SJCRH30 (cell line): ENCODE results near the gene SPTLC2. TPM values are rescaled to one million over a fixed set of nuclear protein-coding genes. Genes with fewer than 3 reads are reported as not detected.
"Not testable (repeated sequence)": the region's sequence is repeated elsewhere in the genome, so short reads cannot be mapped to it uniquely, and the experiment has no call there.

ENCODE experiments used
- DNase-seq, 2 experiments: peaks; one replicate each; pipeline ENCODE4 v3.0.0-alpha.2; 2015 to 2020
- H3K27ac ChIP-seq: fragments of 250-450 bp; sonication (Bioruptor Pico); 2 replicates; pipeline ENCODE4 v1.5.1; 2020; ENCODE audit warnings: mild to moderate bottlenecking, moderate library complexity
- H3K27me3 ChIP-seq: fragments of 250-450 bp; sonication (Bioruptor Pico); 2 replicates; pipeline ENCODE4 v1.5.1; 2020; ENCODE audit warnings: mild to moderate bottlenecking, moderate library complexity
- H3K36me3 ChIP-seq: fragments of 250-450 bp; sonication (Bioruptor Pico); 2 replicates; pipeline ENCODE4 v1.5.1; 2020; ENCODE audit warnings: mild to moderate bottlenecking, moderate library complexity
- H3K4me1 ChIP-seq: fragments of 250-450 bp; sonication (Bioruptor Pico); 2 replicates; pipeline ENCODE4 v1.5.1; 2020; ENCODE audit warnings: mild to moderate bottlenecking, moderate library complexity
- H3K4me3 ChIP-seq: fragments of 250-450 bp; sonication (Bioruptor Pico); 2 replicates; pipeline ENCODE4 v1.5.1; 2020; ENCODE audit warnings: mild to moderate bottlenecking, moderate library complexity
- H3K9me3 ChIP-seq: fragments of 250-450 bp; sonication (Bioruptor Pico); replicated peaks from 2 replicates; pipeline ENCODE4 v1.5.1; 2020; ENCODE audit warnings: mild to moderate bottlenecking, moderate library complexity
- total RNA-seq: library from RNA; depleted of rRNA; stranded (reverse); fragments of >200 nt; shearing (Covaris generic); gene quantifications from 2 replicates; pipeline ENCODE4 v1.2.3, GENCODE V29; 2014

SPTLC2 gene
- total RNA-seq, 1 experiment from 2014 or later: 15.1 TPM

DNA sequence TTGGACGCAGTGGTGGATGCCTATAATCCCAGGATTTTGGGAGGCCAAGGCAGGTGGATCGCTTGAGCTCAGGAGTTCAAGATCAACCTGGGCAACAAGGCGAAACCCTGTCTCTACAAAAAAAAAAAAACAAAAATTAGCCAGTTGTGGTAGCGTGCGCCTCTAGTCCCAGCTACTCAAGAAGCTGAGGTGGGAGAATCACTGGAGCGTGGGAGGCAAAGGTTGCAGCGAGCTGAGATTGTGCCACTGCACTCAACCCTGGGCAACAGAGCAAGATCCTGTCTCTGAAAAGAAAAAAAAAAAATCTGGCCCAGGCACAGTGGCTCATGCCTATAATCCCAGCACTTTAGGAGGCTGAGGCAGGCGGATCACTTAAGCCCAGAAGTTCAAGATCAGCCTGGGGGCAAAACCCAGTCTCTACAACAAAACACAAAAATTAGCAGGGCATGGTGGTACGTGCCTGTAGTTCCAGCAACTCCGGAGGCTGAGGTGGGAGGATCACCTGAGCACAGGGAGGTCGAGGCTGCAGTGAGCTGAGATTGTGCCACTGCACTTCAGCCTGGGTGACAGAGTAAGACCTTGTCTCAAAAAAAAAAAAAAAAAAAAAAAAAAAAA, 27.9 kb downstream of the SPTLC2 start:
- H3K9me3 ChIP-seq, H3K36me3 ChIP-seq, DNase-seq, H3K4me1 ChIP-seq, H3K27me3 ChIP-seq, H3K4me3 ChIP-seq, H3K27ac ChIP-seq: not testable (repeated sequence)

DNA sequence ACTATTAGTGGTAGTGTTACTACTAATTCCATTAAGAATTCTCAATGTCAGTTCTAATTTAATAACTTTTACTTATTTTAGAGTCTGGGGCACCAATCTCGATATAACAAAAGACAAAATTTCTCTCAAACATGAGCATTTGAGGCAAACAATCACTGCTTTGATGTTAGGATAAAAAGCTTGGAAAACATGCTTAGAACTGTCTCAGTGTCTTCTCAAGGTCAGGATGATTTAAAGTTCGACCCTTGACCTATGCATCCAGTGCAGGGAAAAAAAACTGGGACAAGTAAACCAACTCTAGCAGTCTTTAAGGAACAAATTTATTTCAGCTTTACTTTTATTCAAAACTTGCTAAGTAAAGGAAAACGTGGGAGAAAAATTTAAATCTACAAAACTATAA, 31.1 kb downstream of the SPTLC2 start:
- Histone ChIP-seq H3K4me3 (no peak overlapping the region), H3K4me1 (peaks cover 23% of the 10 kb centered on the region), H3K27ac (no peak overlapping the region), H3K36me3 (no peaks in the 10 kb centered on the region), H3K27me3 (no peaks in the 10 kb centered on the region), H3K9me3 (no peaks in the 10 kb centered on the region)
- no peak for DNase-seq

DNA sequence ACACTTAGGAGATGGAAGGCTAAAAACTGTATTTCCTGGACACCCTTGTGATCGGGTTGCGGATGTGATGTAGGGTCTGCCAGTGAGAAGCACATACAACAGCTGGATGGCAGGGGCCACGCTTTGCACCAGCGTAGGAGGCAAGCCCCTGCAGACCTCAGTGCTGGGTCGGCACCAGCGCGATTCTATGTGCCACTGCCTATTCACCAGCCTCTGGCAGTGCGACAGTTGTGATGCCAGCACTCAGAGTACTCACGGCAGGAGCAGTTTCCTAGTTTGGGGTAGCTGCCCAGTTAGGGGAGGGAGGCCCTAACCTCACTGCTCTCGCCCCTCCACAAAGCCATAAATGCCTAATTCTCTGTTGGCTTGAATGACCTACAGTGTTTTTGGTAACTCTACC, 31.6 kb downstream of the SPTLC2 start:
- Histone ChIP-seq H3K4me1 (peaks cover 23% of the 10 kb centered on the region), H3K36me3 (no peaks in the 10 kb centered on the region), H3K27ac (no peak overlapping the region), H3K9me3 (no peaks in the 10 kb centered on the region), H3K27me3 (no peaks in the 10 kb centered on the region), H3K4me3 (no peak overlapping the region)
- DNase-seq: peak in 1 of 2 experiments; percentile 16

DNA sequence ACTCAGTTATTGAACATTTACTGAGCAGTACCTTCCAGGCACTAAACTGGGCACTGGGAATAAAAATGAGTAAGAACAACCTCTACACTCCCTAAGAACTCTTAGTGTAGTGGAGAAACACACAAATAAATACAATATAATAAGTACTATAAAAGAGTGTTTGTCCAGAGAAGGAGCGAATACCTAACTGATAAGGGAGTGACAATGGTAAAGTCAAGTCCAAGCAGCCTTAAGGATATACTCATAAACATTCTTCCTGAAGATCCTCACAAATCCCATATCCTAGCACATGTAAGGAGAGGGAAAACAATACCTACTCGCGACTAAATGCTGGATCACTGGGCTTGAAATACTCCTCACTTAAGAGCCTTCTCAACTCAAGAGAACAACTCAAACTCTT, 32.8 kb downstream of the SPTLC2 start:
- peaks cover 23% of the 10 kb centered on the region for H3K4me1 ChIP-seq
- no peak for DNase-seq
- no peak overlapping the region for H3K4me3 ChIP-seq
- no peak overlapping the region for H3K27ac ChIP-seq
- H3K9me3 ChIP-seq: no peaks in the 10 kb centered on the region
- H3K36me3 ChIP-seq: no peaks in the 10 kb centered on the region
- H3K27me3 ChIP-seq: no peaks in the 10 kb centered on the region

DNA sequence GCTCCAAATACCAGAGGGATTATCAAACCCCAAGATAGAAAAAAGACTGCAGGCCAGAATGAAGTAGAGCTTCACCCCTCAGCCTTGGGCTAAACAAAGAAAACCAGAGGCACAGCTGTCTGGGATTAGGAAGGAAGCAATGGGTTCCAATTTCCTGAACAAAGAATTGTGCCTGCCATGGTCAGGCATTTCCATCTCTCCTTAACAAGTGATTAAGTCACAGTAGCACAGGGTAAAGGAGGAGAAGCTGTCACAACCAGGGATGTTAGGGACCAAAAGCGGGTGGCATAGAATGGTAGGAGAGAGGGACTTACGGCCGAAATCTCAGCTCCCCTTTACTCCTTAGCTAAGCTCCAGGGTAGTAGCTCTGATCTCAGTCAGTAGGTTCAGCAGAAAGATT, 33.9 kb downstream of the SPTLC2 start:
- H3K4me3 ChIP-seq: peak overlapping the region; percentile 5; the same call in 1 of the 2 replicates
- DNase-seq: peak; percentile 80 to 92
- no peaks in the 10 kb centered on the region for H3K36me3 ChIP-seq
- H3K9me3 ChIP-seq: no peaks in the 10 kb centered on the region
- no peaks in the 10 kb centered on the region for H3K27me3 ChIP-seq
- peak overlapping the region; percentile 83 for H3K27ac ChIP-seq
- peaks cover 23% of the 10 kb centered on the region for H3K4me1 ChIP-seq

DNA sequence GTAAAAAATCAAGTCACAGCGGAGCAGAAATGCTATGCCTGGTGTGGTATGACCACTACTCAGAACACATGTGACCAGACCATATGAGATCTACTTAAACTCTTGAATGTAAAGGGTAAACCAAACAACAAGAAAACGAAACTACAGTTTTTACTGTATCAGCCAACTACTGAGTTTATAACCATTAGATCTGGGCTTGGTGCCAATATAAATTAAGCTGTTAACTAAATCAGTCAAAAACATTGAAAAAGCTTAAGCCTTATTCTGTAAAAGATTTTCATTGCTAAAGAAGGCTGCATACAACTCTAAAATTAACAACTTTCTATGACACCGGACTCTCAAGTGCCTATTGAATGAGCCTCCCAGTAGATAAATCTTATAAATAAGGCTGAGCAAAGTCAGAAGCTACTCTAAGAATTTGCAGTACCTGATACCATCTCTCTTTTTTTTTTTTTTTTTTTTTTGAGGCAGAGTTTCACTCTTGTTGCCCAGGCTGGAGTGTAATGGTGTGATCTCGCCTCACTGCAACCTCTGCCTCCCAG, 35.4 kb downstream of the SPTLC2 start:
- H3K36me3 ChIP-seq: peaks cover 3% of the 10 kb centered on the region; the same call in 1 of the 2 replicates
- peak; percentile 3 to 50 for DNase-seq
- H3K27me3 ChIP-seq: no peaks in the 10 kb centered on the region
- H3K9me3 ChIP-seq: no peaks in the 10 kb centered on the region
- peak overlapping the region; percentile 12; the same call in 1 of the 2 replicates for H3K27ac ChIP-seq
- peaks cover 23% of the 10 kb centered on the region for H3K4me1 ChIP-seq
- H3K4me3 ChIP-seq: peak overlapping the region; percentile 29

DNA sequence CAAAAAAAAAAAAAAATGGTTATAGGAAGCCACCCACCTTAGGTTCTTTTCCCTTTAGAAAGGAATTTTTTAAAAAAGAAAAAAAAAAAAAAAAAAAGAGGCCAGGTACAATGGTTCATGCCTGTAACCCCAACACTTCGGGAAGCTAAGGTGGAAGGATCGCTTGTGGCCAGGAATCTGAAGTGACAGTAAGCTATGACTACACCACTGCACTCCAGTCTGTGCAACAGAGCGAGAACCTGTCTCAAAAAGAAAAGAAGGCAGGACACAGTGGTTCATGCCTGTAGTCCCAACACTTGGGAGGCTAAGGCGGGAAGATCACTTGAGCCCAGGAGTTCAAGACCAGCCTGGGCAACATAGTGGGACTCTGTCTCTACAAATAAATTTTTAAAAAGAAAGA, 36.0 kb downstream of the SPTLC2 start:
- peaks cover 23% of the 10 kb centered on the region for H3K4me1 ChIP-seq

DNA sequence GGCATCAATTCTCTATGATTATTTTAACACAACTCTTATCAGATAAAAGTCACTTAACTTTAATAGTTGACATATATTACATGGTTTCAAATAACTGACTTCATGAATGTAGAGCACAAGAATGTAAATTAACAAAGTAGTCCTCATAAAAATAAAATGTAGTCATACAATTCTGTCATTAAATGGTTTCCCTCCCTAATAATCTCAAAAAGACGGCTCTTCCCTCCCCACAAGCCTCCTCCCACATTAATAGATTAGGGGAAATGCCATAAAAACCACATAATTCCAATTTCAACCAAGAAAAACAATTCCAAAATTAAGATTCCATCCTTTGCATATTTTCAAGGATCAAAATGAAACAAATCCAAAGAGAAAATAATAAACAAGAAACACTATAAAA, 36.7 kb downstream of the SPTLC2 start:
- Histone ChIP-seq H3K27me3 (no peaks in the 10 kb centered on the region), H3K9me3 (no peaks in the 10 kb centered on the region), H3K27ac (no peak overlapping the region), H3K4me1 (peaks cover 23% of the 10 kb centered on the region), H3K36me3 (peaks cover 5% of the 10 kb centered on the region; the same call in 1 of the 2 replicates), H3K4me3 (no peak overlapping the region)
- no peak for DNase-seq

More for the DNA sequence above, 36.0 kb downstream of the SPTLC2 start:
- DNase-seq: no peak
- Histone ChIP-seq H3K27me3 (no peaks in the 10 kb centered on the region), H3K4me3 (no peak overlapping the region), H3K36me3 (peaks cover 5% of the 10 kb centered on the region; the same call in 1 of the 2 replicates), H3K9me3 (no peaks in the 10 kb centered on the region), H3K27ac (peak overlapping the region; percentile 12; the same call in 1 of the 2 replicates)

DNA sequence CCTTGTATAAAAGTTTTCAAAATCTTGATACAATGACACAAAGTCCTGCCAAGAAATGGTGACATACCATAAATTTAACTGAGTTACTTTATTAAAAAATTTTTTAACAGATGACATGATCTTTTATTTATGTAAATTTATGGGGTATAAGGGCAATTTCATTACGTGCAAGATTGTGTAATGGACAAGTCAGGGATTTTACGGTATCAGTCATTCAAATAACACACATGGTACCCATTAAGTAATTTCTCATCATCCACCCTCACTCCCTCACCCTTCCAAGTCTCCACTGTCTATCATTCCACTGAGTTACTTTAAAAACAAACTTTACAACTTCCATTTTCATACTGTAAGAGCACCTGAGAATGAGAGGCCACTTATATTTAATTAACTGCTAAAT, 37.4 kb downstream of the SPTLC2 start:
- Histone ChIP-seq H3K36me3 (peaks cover 5% of the 10 kb centered on the region; the same call in 1 of the 2 replicates), H3K27ac (no peak overlapping the region), H3K4me1 (peaks cover 23% of the 10 kb centered on the region), H3K9me3 (no peaks in the 10 kb centered on the region), H3K4me3 (no peak overlapping the region), H3K27me3 (no peaks in the 10 kb centered on the region)
- DNase-seq: no peak

DNA sequence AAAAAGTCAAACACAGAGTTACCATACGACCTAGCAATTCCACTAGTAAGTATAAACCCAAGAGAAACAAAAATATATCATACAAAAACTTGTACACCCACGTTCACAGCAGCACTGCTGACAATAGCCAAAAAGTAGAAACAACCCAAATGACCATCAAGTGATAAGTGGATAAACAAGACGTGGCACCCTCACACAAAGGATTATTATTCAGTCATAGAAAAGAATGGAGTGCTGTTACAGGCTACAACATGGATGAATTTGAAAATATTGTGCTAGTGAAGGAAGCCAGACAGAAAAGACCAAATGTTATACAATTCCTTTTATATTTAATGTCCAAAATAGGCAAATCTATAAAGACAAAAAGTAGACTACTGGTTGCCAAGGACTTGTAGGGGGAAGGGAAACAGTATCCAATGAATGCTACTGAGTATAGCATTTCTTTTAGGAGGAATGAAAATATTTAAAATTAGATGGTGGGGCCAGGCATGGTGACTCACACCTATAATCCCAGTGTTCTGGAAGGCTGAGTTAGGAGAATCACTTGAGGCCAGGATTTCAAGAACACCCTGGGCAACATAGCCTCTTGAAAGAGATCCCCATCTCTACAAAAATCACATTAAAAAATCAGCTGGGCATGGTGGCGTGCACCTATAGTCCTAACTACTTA, 41.9 kb downstream of the SPTLC2 start:
- no peak for DNase-seq
- H3K36me3 ChIP-seq: peaks cover 5% of the 10 kb centered on the region; the same call in 1 of the 2 replicates

DNA sequence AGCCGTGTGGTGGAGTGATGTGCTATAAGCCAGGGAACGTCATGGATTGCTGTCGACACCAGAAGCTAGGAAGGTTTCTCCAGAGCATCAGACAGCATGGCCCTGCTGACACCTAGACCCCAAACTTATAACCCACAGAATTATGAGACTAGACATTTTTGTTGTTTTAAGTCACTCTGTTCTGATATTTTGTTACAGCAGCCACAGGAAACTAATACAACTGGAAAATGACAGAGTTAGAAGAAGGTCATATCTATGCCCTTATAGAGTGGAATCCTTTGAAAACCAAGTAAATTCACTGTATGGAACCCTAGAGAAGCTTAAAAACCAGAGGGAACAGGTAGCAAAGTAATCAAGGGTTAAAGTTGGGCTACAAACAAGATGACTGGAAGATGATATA, 42.5 kb downstream of the SPTLC2 start:
- DNase-seq: no peak
- Histone ChIP-seq H3K4me3 (no peak overlapping the region), H3K9me3 (0 out of 2 replicates have a peak, but pooled peaks cover 2% of the 10 kb centered on the region), H3K27ac (no peak overlapping the region), H3K27me3 (no peaks in the 10 kb centered on the region), H3K36me3 (peaks cover 10% of the 10 kb centered on the region), H3K4me1 (no peaks in the 10 kb centered on the region)

More for the DNA sequence above, 41.9 kb downstream of the SPTLC2 start:
- H3K9me3 ChIP-seq: 0 out of 2 replicates have a peak, but pooled peaks cover 2% of the 10 kb centered on the region
- no peaks in the 10 kb centered on the region for H3K27me3 ChIP-seq
- H3K27ac ChIP-seq: no peak overlapping the region
- H3K4me1 ChIP-seq: no peaks in the 10 kb centered on the region
- H3K4me3 ChIP-seq: no peak overlapping the region

DNA sequence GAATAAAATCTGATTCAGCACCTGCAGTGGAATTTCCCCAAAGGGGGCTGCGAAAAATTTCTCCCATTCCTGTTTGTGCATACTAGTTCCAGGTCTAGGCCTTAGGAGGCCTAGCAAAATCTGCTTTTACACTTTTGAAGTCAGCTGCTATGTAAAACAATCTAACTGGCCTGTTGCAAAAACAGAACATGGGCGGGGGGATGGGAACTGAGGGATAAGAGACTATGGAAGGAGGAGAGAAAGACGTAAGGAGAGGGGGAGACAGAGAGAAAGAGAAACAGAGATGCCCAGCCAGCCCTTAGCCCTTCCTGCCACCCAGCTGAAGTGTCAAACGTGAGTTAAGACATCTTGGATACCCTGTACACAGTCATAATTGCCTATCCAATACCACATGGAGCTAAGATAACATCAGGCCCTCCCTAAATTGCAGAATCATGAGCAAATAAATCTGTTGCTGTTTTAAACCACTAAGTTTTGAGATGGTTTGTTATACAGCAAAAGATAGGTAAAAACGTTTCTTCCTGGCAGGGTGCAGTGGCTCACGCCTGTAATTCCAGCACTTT, 45.6 kb downstream of the SPTLC2 start:
- Histone ChIP-seq H3K9me3 (0 out of 2 replicates have a peak, but pooled peaks cover 2% of the 10 kb centered on the region), H3K27ac (no peak overlapping the region), H3K4me3 (no peak overlapping the region), H3K36me3 (peaks cover 9% of the 10 kb centered on the region), H3K27me3 (no peaks in the 10 kb centered on the region), H3K4me1 (no peaks in the 10 kb centered on the region)
- no peak for DNase-seq

DNA sequence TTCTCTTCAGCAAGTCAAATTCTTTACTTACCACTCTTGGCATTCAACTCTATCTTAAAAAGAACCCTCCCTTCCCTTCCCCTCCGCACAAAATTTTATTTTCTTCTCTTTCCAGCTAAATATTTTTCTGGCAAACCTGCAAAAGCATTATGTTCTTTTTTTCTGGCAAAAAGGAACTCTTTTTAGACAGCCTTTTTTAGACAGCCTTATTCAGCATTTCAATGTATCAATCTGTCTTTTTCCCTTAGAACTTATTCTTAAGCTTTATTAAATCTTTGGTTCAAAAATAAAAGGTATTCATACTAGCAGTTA, 50.5 kb downstream of the SPTLC2 start:
- Histone ChIP-seq H3K4me3 (no peak overlapping the region), H3K27me3 (no peaks in the 10 kb centered on the region), H3K27ac (no peak overlapping the region), H3K36me3 (peaks cover 9% of the 10 kb centered on the region), H3K9me3 (no peaks in the 10 kb centered on the region), H3K4me1 (no peaks in the 10 kb centered on the region)
- no peak for DNase-seq

DNA sequence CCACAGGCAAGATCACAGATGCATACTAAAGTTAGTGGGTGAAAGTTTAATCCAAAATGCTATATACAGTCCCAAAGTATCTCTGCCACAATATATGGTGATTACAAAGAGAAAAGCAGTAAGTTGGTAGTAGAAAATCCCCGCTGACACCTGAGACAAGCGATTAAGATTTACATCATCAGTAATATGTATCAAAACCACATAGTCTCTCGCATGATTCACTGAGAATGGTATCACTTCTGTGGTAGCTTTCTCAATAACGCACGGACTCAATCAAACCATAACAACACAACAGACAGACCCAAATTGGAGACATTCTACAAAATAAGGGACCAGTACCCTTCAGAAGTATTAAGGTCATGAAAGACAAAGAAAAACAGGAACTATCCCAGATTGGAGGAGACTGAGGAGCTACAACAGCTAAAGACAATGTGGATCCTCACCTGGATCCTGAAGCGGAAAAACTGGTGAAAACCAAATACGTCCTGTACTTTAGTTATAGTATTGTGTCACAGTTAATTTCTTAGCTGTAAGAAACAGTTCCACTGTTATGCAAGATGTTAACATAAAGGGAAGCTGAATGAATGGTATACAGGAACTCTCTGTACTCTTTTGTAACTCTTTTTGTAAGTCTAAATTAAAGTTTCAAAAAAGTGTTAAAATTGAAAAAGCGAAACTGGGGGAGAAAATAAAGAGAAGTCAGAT, 51.0 kb downstream of the SPTLC2 start:
- peaks cover 9% of the 10 kb centered on the region for H3K36me3 ChIP-seq
- no peaks in the 10 kb centered on the region for H3K9me3 ChIP-seq
- no peaks in the 10 kb centered on the region for H3K4me1 ChIP-seq
- no peaks in the 10 kb centered on the region for H3K27me3 ChIP-seq
- no peak overlapping the region for H3K4me3 ChIP-seq
- H3K27ac ChIP-seq: no peak overlapping the region
- DNase-seq: no peak

DNA sequence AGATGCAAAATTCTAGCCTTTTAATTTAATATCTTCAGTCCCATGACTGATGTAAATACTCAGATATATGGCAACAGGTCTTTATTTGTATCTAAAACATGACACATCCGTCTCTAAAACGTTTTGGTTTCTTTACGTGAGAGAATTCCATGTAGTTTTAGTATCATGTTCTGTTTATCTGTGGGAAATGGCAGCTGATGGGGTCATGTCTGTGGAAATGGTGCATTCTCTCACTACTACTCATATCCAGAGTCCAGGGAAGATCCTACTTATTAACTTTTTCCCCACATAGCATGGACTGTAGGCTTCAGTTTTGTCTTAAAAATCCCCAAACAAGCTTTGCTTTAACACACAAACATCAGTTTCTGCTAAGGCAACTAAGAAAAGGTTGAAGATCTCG, 53.8 kb downstream of the SPTLC2 start:
- Histone ChIP-seq H3K4me1 (no peaks in the 10 kb centered on the region), H3K27ac (no peak overlapping the region)
- no peak for DNase-seq

More for the DNA sequence above, 53.8 kb downstream of the SPTLC2 start:
- Histone ChIP-seq H3K36me3 (peaks cover 2% of the 10 kb centered on the region; the same call in 1 of the 2 replicates), H3K9me3 (no peaks in the 10 kb centered on the region), H3K4me3 (no peak overlapping the region), H3K27me3 (no peaks in the 10 kb centered on the region)
